ENCODE results near the gene MZT2A. TPM values are rescaled to one million over a fixed set of nuclear protein-coding genes. Genes with fewer than 3 reads are reported as not detected.
"Not testable (repeated sequence)": the region's sequence is repeated elsewhere in the genome, so short reads cannot be mapped to it uniquely, and the experiment has no call there.

MZT2A gene
- total and polyA plus RNA-seq, 2 donors from 2014 or later: 65.3 to 111 TPM

GRCh38 chr2:131535526-131535925 lies 43.3 kb upstream of the MZT2A start:
- FAIRE-seq: no peak
- intact Hi-C loops (cut with DNase I): no loop called here

GRCh38 chr2:131534965-131535364 lies 42.8 kb upstream of the MZT2A start:
- FAIRE-seq; intact Hi-C loops (cut with DNase I); H3K36me3 ChIP-seq (ENCODE audit: control insufficient read depth in 2 of 3, insufficient read depth in 3 of 3, low read length in 3 of 3): not testable (repeated sequence)

More at GRCh38 chr2:131535526-131535925, 43.3 kb upstream of the MZT2A start:
- Histone ChIP-seq H3K9me3 (ENCODE audit: control insufficient read depth in 2 of 3, insufficient read depth in 1 of 3, low read length in 3 of 3) (no peaks in the 10 kb centered on the region), H3K36me3 (ENCODE audit: control insufficient read depth in 2 of 3, insufficient read depth in 3 of 3, low read length in 3 of 3) (no peaks in the 10 kb centered on the region), H3K27ac (ENCODE audit: low read depth in 2 of 2, low read length in 2 of 2) (no peak overlapping the region), H3K4me1 (ENCODE audit: control insufficient read depth in 2 of 3, insufficient read depth in 2 of 3, low read depth in 1 of 3, low read length in 3 of 3) (no peaks in the 10 kb centered on the region), H3K27me3 (ENCODE audit: control insufficient read depth, insufficient read depth, low read length) (no peaks in the 10 kb centered on the region), H3K9ac (ENCODE audit: low read length in 3 of 3) (no peak overlapping the region), H3K4me3 (ENCODE audit: low read length in 3 of 3) (no peak overlapping the region)
- TF ChIP-seq, protein P1, sequence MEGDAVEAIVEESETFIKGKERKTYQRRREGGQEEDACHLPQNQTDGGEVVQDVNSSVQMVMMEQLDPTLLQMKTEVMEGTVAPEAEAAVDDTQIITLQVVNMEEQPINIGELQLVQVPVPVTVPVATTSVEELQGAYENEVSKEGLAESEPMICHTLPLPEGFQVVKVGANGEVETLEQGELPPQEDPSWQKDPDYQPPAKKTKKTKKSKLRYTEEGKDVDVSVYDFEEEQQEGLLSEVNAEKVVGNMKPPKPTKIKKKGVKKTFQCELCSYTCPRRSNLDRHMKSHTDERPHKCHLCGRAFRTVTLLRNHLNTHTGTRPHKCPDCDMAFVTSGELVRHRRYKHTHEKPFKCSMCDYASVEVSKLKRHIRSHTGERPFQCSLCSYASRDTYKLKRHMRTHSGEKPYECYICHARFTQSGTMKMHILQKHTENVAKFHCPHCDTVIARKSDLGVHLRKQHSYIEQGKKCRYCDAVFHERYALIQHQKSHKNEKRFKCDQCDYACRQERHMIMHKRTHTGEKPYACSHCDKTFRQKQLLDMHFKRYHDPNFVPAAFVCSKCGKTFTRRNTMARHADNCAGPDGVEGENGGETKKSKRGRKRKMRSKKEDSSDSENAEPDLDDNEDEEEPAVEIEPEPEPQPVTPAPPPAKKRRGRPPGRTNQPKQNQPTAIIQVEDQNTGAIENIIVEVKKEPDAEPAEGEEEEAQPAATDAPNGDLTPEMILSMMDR (IDR thresholded peaks at IDR 0.05; ENCODE audit: borderline replicate concordance, extremely low read depth, insufficient read depth): no peak
- DNase-seq: peak in 1 of 5 donors; percentile 41

GRCh38 chr2:131534317-131534672 lies 42.1 kb upstream of the MZT2A start:
- DNase-seq: peak in 1 of 5 donors; percentile 48
- H3K4me1 ChIP-seq (ENCODE audit: control insufficient read depth in 2 of 3, insufficient read depth in 2 of 3, low read depth in 1 of 3, low read length in 3 of 3); H3K9ac ChIP-seq (ENCODE audit: low read length in 3 of 3); intact Hi-C loops (cut with DNase I); H3K27ac ChIP-seq (ENCODE audit: low read depth in 2 of 2, low read length in 2 of 2); H3K9me3 ChIP-seq (ENCODE audit: control insufficient read depth in 2 of 3, insufficient read depth in 1 of 3, low read length in 3 of 3); H3K27me3 ChIP-seq (ENCODE audit: control insufficient read depth, insufficient read depth, low read length); H3K36me3 ChIP-seq (ENCODE audit: control insufficient read depth in 2 of 3, insufficient read depth in 3 of 3, low read length in 3 of 3); FAIRE-seq; H3K4me3 ChIP-seq (ENCODE audit: low read length in 3 of 3): not testable (repeated sequence)

More at GRCh38 chr2:131534965-131535364, 42.8 kb upstream of the MZT2A start:
- H3K9ac ChIP-seq (ENCODE audit: low read length in 3 of 3); H3K27me3 ChIP-seq (ENCODE audit: control insufficient read depth, insufficient read depth, low read length); H3K4me3 ChIP-seq (ENCODE audit: low read length in 3 of 3); H3K27ac ChIP-seq (ENCODE audit: low read depth in 2 of 2, low read length in 2 of 2); H3K4me1 ChIP-seq (ENCODE audit: control insufficient read depth in 2 of 3, insufficient read depth in 2 of 3, low read depth in 1 of 3, low read length in 3 of 3); H3K9me3 ChIP-seq (ENCODE audit: control insufficient read depth in 2 of 3, insufficient read depth in 1 of 3, low read length in 3 of 3): not testable (repeated sequence)
- DNase-seq: peak in 1 of 5 donors; percentile 46

- H3K9me3 ChIP-seq (ENCODE audit: control insufficient read depth in 2 of 3, insufficient read depth in 1 of 3, low read length in 3 of 3); H3K4me1 ChIP-seq (ENCODE audit: control insufficient read depth in 2 of 3, insufficient read depth in 2 of 3, low read depth in 1 of 3, low read length in 3 of 3); FAIRE-seq; H3K27me3 ChIP-seq (ENCODE audit: control insufficient read depth, insufficient read depth, low read length); H3K4me3 ChIP-seq (ENCODE audit: low read length in 3 of 3); H3K9ac ChIP-seq (ENCODE audit: low read length in 3 of 3); intact Hi-C loops (cut with DNase I); H3K36me3 ChIP-seq (ENCODE audit: control insufficient read depth in 2 of 3, insufficient read depth in 3 of 3, low read length in 3 of 3); H3K27ac ChIP-seq (ENCODE audit: low read depth in 2 of 2, low read length in 2 of 2): not testable (repeated sequence)
- peak in 1 of 5 donors; percentile 73 for DNase-seq
Observed at GRCh38 chr2:131533609-131534316, 41.6 kb upstream of the MZT2A start.

- intact Hi-C loops (cut with DNase I); H3K27me3 ChIP-seq (ENCODE audit: control insufficient read depth, insufficient read depth, low read length); H3K4me3 ChIP-seq (ENCODE audit: low read length in 3 of 3); H3K36me3 ChIP-seq (ENCODE audit: control insufficient read depth in 2 of 3, insufficient read depth in 3 of 3, low read length in 3 of 3); H3K4me1 ChIP-seq (ENCODE audit: control insufficient read depth in 2 of 3, insufficient read depth in 2 of 3, low read depth in 1 of 3, low read length in 3 of 3); H3K27ac ChIP-seq (ENCODE audit: low read depth in 2 of 2, low read length in 2 of 2); FAIRE-seq; DNase-seq; H3K9me3 ChIP-seq (ENCODE audit: control insufficient read depth in 2 of 3, insufficient read depth in 1 of 3, low read length in 3 of 3); H3K9ac ChIP-seq (ENCODE audit: low read length in 3 of 3): not testable (repeated sequence)
Observed at GRCh38 chr2:131532723-131533608, 40.8 kb upstream of the MZT2A start.

DNA sequence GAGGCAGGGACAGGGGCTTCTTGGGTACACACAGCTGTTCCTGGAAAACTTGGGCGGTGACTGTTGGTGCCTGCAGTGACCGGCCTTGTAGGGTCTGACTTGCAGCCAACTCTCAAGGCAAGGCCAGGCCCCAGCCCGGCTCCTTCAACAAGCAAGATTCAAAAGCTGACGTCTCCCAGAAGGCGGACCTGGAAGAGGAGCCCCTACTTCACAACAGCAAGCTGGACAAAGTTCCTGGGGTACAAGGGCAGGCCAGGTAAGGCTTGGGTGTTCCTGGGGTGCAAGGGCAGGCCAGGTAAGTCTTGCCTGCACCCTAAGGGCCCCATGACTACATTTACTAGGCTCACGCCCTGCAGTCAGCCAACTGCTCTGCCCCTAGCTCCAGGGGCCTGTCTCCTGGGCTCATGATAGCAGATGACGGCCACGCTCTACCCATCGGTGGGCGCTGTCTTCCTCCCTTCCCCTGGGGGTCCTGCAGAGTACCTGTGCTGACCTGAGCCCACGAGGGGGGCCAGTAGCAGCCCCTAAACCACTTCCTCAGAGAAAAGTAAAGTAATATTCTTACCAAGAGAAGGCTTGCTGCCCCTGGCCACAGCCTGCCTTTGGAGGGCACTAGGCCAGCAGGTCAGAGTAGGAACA lies 39.5 kb upstream of the MZT2A start:
- FAIRE-seq; H3K36me3 ChIP-seq (ENCODE audit: control insufficient read depth in 2 of 3, insufficient read depth in 3 of 3, low read length in 3 of 3); H3K9ac ChIP-seq (ENCODE audit: low read length in 3 of 3); H3K27me3 ChIP-seq (ENCODE audit: control insufficient read depth, insufficient read depth, low read length); H3K4me3 ChIP-seq (ENCODE audit: low read length in 3 of 3); H3K27ac ChIP-seq (ENCODE audit: low read depth in 2 of 2, low read length in 2 of 2); H3K4me1 ChIP-seq (ENCODE audit: control insufficient read depth in 2 of 3, insufficient read depth in 2 of 3, low read depth in 1 of 3, low read length in 3 of 3); H3K9me3 ChIP-seq (ENCODE audit: control insufficient read depth in 2 of 3, insufficient read depth in 1 of 3, low read length in 3 of 3); intact Hi-C loops (cut with DNase I); DNase-seq: not testable (repeated sequence)

DNA sequence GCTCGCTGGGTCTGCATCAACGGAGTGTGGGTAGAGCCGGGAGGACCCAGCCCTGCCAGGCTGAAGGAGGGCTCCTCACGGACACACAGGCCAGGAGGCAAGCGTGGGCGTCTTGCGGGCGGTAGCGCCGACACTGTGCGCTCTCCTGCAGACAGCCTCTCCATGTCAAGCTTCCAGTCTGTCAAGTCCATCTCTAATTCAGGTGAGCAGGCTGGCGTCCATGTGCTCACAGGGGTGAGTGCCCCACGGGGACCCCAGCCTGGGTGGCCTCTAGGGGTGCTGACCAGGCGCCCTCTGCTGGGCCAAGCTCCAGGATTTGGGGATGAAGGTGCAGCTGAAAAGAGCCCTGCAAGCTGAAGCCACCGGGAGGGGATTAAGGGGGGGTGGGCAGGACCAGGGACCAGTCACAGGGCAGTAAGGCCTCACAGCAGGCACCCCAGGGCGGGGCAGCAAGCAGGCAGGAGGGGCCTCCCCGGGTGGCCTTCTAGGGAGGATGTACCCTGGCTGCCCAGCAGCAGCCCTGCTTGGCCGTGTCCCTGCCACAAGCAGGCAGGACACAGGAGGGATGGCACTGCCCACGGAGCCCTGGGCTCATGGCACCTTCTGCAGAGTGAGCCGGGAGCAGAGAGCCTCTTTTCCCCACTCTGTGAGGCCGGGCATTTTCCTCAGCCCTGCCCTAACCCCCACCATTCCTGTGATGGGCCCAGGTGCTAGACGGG lies 38.6 kb upstream of the MZT2A start:
- intact Hi-C loops (cut with DNase I); H3K4me3 ChIP-seq (ENCODE audit: low read length in 3 of 3); H3K9me3 ChIP-seq (ENCODE audit: control insufficient read depth in 2 of 3, insufficient read depth in 1 of 3, low read length in 3 of 3); H3K27me3 ChIP-seq (ENCODE audit: control insufficient read depth, insufficient read depth, low read length); H3K27ac ChIP-seq (ENCODE audit: low read depth in 2 of 2, low read length in 2 of 2); H3K9ac ChIP-seq (ENCODE audit: low read length in 3 of 3); H3K36me3 ChIP-seq (ENCODE audit: control insufficient read depth in 2 of 3, insufficient read depth in 3 of 3, low read length in 3 of 3); H3K4me1 ChIP-seq (ENCODE audit: control insufficient read depth in 2 of 3, insufficient read depth in 2 of 3, low read depth in 1 of 3, low read length in 3 of 3); FAIRE-seq: not testable (repeated sequence)
- DNase-seq: peak in 1 of 5 donors; percentile 25

Measured in kidney (tissue), 14 donors.